ENCODE results near the gene YPEL2. TPM values are rescaled to one million over a fixed set of nuclear protein-coding genes. Genes with fewer than 3 reads are reported as not detected.

YPEL2 gene
- total and polyA plus RNA-seq, 4 donors: 7.8 to 47.0 (median 11.4) TPM

DNA sequence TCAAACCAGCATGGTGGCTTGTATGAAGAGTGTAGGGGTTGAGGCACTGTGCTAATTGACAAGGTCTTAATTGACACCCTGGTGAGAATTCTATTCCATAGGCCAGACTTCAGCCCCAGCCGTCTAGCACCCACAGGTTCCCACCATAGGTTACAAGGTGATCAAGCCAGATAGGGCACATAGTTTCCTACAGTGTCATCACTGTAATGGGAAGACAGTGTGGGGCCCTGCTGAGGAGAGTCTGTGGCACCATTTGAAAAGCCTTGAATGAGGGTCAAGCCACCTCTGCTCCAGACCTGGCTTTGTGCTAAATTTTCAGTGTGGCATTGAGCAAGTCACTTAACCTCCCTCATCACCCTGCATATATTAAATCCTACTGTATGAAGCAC is 36.2 kb downstream of the YPEL2 start:
- peak overlapping the region; percentile 81 to 93 for H3K27ac ChIP-seq (ENCODE audit: low read depth in 1 of 2, low read length in 1 of 2)
- ATAC-seq (ENCODE audit: insufficient read depth, low FRiP score) (no peak), DNase-seq (no peak)
- 73 to 78% methylated on average over 1 of the region's 1 CpG for WGBS, 2 donors
- H3K4me3 ChIP-seq: no peak overlapping the region
- H3K4me1 ChIP-seq (ENCODE audit: control insufficient read depth in 5 of 5, insufficient read depth in 5 of 5, low read length in 5 of 5): peaks cover 41 to 68% (median 59%) of the 10 kb centered on the region in 5 donors
- no peaks in the 10 kb centered on the region for H3K27me3 ChIP-seq (ENCODE audit: control insufficient read depth in 3 of 3, insufficient read depth in 3 of 3, low read length in 2 of 3)
- TF ChIP-seq, protein P1, sequence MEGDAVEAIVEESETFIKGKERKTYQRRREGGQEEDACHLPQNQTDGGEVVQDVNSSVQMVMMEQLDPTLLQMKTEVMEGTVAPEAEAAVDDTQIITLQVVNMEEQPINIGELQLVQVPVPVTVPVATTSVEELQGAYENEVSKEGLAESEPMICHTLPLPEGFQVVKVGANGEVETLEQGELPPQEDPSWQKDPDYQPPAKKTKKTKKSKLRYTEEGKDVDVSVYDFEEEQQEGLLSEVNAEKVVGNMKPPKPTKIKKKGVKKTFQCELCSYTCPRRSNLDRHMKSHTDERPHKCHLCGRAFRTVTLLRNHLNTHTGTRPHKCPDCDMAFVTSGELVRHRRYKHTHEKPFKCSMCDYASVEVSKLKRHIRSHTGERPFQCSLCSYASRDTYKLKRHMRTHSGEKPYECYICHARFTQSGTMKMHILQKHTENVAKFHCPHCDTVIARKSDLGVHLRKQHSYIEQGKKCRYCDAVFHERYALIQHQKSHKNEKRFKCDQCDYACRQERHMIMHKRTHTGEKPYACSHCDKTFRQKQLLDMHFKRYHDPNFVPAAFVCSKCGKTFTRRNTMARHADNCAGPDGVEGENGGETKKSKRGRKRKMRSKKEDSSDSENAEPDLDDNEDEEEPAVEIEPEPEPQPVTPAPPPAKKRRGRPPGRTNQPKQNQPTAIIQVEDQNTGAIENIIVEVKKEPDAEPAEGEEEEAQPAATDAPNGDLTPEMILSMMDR (IDR thresholded peaks at IDR 0.05; ENCODE audit: control extremely low read depth, extremely low read depth): no peak
- H3K36me3 ChIP-seq (ENCODE audit: control insufficient read depth in 4 of 4, insufficient read depth in 4 of 4, low read length in 4 of 4): no peaks in the 10 kb centered on the region
- no peaks in the 10 kb centered on the region for H3K9me3 ChIP-seq (ENCODE audit: control insufficient read depth in 4 of 4, insufficient read depth in 3 of 4, low read length in 3 of 4)
- H3K9ac ChIP-seq (ENCODE audit: insufficient read depth in 1 of 2, low read length in 2 of 2): peak overlapping the region in 1 of 2 donors; percentile 23

DNA sequence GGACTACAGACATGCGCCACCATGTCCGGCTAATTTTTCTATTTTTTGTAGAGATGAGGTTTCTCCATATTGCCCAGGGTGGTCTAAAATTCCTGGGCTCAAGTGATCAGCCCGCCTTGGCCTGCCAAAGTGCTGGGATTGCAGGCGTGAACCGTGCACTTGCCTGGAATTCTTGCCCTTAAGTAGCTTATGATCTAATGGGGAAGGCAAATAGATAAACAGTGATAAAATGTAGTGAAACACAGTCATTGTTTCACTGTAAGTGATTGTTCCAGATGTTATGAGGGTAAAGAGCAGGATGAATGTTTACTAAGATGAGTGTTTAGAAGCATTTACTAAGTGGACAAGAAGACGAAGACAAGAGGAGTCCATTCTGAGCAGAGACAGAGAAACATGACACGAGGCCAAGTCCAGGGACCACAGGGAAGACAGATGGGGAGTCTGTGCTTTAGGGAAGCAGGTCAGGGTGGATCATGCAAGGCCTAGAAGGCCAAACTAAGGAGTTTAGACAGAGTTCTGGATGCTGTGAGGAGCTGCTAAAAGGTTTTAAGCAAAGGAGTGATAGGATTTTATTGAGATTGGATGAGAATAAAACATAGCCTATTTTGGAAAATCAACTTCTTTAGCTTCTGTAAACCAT is 36.9 kb downstream of the YPEL2 start:
- H3K9me3 ChIP-seq (ENCODE audit: control insufficient read depth in 4 of 4, insufficient read depth in 3 of 4, low read length in 3 of 4): no peaks in the 10 kb centered on the region
- 73 to 80% methylated on average over 7 of the region's 7 CpGs for WGBS, 2 donors
- H3K4me3 ChIP-seq: no peak overlapping the region
- TF ChIP-seq, protein P1 (IDR thresholded peaks at IDR 0.05; ENCODE audit: control extremely low read depth, extremely low read depth): no peak
- no peaks in the 10 kb centered on the region for H3K27me3 ChIP-seq (ENCODE audit: control insufficient read depth in 3 of 3, insufficient read depth in 3 of 3, low read length in 2 of 3)
- no peak for DNase-seq
- peak overlapping the region in 1 of 2 donors; percentile 93 for H3K27ac ChIP-seq (ENCODE audit: low read depth in 1 of 2, low read length in 1 of 2)
- peaks cover 45 to 72% (median 60%) of the 10 kb centered on the region in 5 donors for H3K4me1 ChIP-seq (ENCODE audit: control insufficient read depth in 5 of 5, insufficient read depth in 5 of 5, low read length in 5 of 5)
- no peaks in the 10 kb centered on the region for H3K36me3 ChIP-seq (ENCODE audit: control insufficient read depth in 4 of 4, insufficient read depth in 4 of 4, low read length in 4 of 4)
- no peak overlapping the region for H3K9ac ChIP-seq (ENCODE audit: insufficient read depth in 1 of 2, low read length in 2 of 2)
- ATAC-seq (ENCODE audit: insufficient read depth, low FRiP score): no peak

DNA sequence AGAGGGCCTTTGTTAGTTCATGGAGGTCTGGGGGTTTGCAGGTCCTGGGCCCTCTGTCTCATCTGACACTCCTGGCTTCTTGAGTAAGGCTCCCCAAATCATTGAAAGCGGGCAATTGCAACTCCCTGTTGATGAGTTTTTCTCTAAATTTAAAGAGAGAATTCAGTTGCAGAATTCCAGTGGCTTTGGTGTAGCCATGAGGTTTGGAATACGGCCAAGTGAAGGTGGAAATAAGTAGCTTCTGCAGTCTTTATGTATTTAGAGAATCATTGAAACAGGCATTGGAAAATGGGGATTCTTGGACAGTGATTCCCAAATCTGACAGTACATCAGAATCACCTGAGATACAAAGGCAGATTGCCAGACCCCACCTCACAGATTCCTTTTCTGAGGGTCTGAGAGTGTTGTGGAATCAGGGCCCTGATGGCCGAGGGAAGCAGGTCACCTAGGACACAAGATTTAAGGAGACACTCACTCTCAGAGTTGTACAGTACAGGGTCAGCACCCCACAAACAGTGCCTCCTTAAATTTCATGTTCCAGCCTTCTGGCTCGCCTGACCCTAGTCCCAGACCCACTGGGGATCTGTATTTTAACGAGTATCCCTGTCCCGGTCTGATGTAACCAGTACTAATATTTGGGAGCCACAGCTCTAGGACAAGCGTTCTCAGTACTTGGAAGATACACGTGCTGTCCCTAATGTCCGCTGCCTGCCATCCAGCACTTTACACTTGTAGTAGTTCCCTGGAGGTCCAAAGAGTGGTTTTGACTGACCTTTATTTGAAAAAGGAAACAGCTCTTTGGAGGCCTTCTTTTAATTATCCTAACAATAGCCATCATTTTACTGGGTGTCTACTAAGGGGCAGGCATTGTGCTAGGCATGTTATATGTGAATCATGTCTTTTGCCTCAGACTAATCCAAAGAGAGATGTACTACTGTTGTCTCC is 37.8 kb downstream of the YPEL2 start:
- peaks cover 45 to 81% (median 64%) of the 10 kb centered on the region in 5 donors for H3K4me1 ChIP-seq (ENCODE audit: control insufficient read depth in 5 of 5, insufficient read depth in 5 of 5, low read length in 5 of 5)
- H3K27me3 ChIP-seq (ENCODE audit: control insufficient read depth in 3 of 3, insufficient read depth in 3 of 3, low read length in 2 of 3): no peaks in the 10 kb centered on the region
- no peaks in the 10 kb centered on the region for H3K36me3 ChIP-seq (ENCODE audit: control insufficient read depth in 4 of 4, insufficient read depth in 4 of 4, low read length in 4 of 4)
- DNase-seq (no peak), ATAC-seq (ENCODE audit: insufficient read depth, low FRiP score) (no peak)
- peak overlapping the region; percentile 2 to 93 for H3K27ac ChIP-seq (ENCODE audit: low read depth in 1 of 2, low read length in 1 of 2)
- no peaks in the 10 kb centered on the region for H3K9me3 ChIP-seq (ENCODE audit: control insufficient read depth in 4 of 4, insufficient read depth in 3 of 4, low read length in 3 of 4)
- WGBS, 2 donors: 83 to 85% methylated on average over 9 of the region's 9 CpGs
- H3K9ac ChIP-seq (ENCODE audit: insufficient read depth in 1 of 2, low read length in 2 of 2): no peak overlapping the region
- TF ChIP-seq, protein P1 (IDR thresholded peaks at IDR 0.05; ENCODE audit: control extremely low read depth, extremely low read depth): no peak
- H3K4me3 ChIP-seq: no peak overlapping the region

All from lung (tissue), 12 donors.